GM12875 (cell line): ENCODE results near the gene METTL1.

Experiments used
- H3K4me3 ChIP-seq: one replicate; pipeline ENCODE4 v1.5.1; 2011; ENCODE audit warnings: low read depth, low read length, control low read depth
- TF ChIP-seq, protein P1 (sequence below): IDR thresholded peaks from 2 replicates; pipeline ENCODE4 v1.5.1; 2011; ENCODE audit warnings: low read depth, mild to moderate bottlenecking, control low read depth, inconsistent platforms, low read length, moderate library complexity, borderline replicate concordance; ENCODE audit not compliant: insufficient read depth

The METTL1 gene

GRCh38 chr12:57762463-57762862 lies 9.4 kb downstream of the METTL1 start:
- TF ChIP-seq, protein P1, sequence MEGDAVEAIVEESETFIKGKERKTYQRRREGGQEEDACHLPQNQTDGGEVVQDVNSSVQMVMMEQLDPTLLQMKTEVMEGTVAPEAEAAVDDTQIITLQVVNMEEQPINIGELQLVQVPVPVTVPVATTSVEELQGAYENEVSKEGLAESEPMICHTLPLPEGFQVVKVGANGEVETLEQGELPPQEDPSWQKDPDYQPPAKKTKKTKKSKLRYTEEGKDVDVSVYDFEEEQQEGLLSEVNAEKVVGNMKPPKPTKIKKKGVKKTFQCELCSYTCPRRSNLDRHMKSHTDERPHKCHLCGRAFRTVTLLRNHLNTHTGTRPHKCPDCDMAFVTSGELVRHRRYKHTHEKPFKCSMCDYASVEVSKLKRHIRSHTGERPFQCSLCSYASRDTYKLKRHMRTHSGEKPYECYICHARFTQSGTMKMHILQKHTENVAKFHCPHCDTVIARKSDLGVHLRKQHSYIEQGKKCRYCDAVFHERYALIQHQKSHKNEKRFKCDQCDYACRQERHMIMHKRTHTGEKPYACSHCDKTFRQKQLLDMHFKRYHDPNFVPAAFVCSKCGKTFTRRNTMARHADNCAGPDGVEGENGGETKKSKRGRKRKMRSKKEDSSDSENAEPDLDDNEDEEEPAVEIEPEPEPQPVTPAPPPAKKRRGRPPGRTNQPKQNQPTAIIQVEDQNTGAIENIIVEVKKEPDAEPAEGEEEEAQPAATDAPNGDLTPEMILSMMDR: no peak
- no peak overlapping the region for H3K4me3 ChIP-seq

- TF ChIP-seq, protein P1: no peak
- H3K4me3 ChIP-seq: no peak overlapping the region
These were observed 10.4 kb downstream of the METTL1 start for GRCh38 chr12:57761391-57761998.

DNA sequence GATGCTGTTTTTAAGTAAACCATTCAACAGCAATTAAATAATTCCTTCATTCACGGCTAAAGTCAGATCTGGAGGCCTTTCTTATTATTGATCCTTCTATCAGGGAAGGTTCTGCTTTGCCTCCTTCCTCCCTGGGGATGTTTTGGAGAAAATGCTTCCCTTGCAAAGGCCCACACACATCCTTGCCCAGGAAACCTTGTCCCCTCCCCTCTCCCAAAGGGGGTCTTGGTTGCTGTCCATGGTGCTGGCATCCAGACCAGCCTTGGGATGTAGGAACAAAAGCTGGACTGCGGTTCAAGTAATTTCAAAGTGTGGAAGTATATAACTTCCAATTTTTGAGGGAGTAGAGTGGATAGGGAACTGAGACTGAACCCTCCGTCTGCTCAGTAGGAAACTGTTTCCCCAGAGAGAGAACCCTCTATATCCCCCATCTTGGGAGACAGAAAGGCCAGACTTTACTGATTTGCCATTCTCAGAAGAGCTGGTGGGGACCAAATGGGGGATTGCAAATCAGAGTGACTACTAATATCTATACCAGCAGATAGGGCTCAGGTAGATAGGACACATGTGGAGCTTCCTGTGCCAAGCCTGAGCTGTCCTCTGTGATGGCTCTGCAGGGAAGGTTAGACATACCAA lies 11.4 kb downstream of the METTL1 start:
- TF ChIP-seq, protein P1: no peak
- H3K4me3 ChIP-seq: no peak overlapping the region

GRCh38 chr12:57759360-57759980 lies 12.4 kb downstream of the METTL1 start:
- no peak overlapping the region for H3K4me3 ChIP-seq
- TF ChIP-seq, protein P1: peak; percentile 58

DNA sequence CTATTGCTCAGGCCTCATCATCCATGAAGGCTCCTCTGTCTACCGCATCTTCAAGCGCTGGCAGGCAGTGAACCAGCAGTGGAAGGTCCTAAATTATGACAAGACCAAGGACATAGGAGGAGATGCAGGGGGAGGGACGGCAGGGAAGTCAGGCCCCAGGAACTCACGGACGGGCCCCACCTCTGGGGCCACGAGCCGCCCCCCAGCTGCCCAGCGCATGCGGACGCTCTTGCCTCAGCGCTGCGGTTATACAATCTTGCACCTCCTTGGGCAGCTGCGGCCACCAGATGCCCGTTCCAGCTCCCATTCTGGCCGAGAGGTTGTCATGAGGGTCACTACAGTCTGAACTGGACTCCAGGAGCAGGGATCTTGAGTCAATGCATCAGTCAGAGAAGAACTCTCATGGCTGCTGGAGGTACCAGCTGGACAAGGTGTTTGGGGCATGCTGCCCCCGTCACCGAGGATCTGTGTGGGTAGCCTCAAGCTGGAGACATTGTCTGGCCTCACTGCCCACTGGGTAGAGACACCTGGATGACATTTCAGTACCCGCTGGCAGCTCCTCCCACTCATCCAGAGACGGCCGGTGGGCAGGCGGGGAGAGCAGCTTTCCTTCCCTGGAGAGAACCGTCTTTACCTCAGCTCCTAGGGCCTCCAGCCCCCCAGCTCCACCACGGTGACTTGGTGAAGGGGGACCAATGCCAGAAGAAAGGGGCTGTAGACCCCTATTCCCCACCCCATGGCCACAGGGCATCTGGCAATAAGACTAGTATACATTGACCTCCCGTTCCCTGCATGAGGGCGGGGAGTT lies 13.1 kb downstream of the METTL1 start:
- H3K4me3 ChIP-seq: no peak overlapping the region
- TF ChIP-seq, protein P1: no peak

DNA sequence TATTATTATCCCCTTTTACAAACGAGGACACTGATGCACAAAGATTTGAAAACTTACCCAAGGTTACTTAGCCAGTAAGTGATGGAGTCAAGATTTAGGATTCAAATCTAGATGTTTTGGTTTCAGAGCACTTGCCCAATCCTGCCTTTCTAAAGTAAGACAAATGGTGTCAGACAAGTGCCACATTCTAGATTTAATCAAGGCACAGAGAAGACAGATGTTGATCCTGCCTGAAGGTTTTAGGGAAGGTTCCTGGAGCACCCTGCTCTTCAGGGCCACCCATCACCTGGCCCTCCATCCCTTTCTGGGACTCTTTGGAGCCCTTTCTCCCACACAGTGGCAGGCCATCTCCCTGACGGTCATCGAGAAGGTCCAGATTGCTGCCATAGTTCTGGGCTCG lies 14.1 kb downstream of the METTL1 start:
- no peak overlapping the region for H3K4me3 ChIP-seq
- TF ChIP-seq, protein P1: no peak
